Fibroblast of skin of left biceps (primary cell): Measurements from ENCODE around the gene MBD3L1.

Experiments
- DNase-seq, 2 experiments: peaks; one replicate each; pipeline ENCODE4 v3.0.0-alpha.2; 2013; ENCODE audit warnings: low read depth in 2 of 2

MBD3L1 gene

DNA sequence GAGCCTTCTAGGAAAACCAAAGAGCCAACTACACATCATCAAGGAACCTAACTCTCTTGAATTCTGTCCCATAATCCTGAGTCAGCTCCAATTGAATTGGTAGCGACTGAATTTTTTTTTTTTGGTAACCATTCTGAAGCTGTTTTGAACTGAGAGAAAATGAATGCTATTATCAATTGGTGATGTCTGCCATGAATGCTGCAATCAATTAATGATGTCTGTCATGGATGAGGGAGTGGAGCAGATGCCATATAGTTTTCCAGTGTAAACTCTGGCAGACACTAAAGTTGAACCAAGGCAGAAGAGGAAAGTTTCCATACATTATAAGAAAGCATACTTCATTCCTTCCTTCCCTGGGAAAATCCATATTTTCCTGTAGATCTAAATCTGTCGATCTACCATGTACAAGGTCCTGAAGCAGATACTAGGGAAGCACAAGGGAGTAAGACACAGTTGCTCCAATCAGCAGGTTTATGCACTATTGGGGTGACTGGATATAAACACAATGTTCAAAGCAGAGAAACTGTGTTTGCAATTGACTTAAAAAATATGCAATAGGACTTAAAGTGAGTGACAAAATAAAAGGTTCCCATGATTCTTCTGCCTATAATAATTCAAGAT is 48.8 kb downstream of the MBD3L1 start:
- no peak for DNase-seq

DNA sequence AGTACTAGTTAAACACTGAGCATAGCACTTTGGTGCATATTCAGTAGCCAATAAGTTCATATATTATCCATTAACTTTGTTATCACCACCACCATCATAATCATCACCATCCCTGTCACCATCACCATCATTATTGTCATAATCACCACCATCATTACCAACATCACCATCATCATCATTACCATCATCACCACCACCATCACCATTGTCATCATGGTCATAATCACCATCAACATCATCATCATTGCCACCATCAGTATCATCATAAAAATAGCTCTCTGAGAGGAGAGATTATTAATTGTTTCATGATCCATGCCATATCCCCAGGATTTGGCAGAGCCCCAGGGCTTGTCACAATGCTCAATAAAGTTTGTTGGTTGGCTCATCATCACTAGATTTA is 49.3 kb downstream of the MBD3L1 start:
- DNase-seq, result no peak

DNA sequence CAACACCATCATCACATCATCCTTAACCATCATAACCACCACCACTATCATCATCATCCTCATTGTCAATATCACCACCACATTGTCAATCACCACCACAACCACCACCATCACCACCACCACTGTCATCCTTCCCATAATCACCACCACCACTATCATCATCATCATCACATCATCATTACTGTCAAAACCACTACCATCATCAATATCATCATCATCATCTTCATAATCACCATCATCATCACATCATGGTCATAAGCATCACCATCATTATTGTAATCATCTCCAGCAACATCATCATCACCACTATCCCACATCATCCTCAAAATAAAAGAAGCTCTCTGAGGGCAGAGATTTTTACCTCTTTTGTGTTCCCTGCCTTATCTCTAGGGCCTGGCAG is 52.2 kb downstream of the MBD3L1 start:
- no peak for DNase-seq

DNA sequence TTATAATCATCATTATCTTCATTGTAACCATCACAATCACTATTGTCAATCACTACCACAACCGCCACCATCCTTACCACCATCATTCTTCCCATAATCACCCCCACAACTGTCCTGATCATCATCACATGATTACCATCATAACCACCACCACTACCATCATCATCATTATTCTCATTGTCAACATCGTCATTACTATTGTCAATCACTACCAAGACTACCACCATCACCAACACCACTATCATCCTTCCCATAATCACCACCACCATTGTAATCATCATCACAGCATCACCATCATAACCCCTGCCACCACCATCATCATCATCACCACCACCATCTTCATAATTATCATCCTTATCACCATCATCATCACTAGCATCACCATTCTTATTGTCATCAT is 55.2 kb downstream of the MBD3L1 start:
- DNase-seq, result no peak

DNA sequence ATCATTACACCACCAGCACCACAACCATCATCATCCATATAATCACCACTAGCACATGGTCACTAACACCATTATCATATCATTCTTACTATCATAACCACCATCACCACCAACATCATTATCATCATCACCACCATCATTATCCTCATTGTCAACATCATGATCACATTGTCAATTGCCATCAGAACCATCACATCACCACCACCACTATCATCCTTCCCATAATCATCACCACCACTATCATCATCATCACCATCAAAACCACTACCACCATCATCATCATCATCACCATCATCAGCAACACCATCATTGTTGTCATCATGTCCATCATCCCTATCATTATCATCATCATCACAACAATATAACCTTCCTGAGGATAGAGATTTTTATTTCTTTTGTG is 58.1 kb downstream of the MBD3L1 start:
- DNase-seq, result no peak
